GM21717 (cell line): Measurements from ENCODE around the gene UGT2B17.

Source experiments
- ATAC-seq: cut with Tn5 transposase; IDR thresholded peaks from one replicate; pipeline ENCODE4 v1.9.1; 2021; ENCODE audit warnings: mild to moderate bottlenecking, moderate library complexity; ENCODE audit not compliant: unreplicated experiment

UGT2B17 gene

DNA sequence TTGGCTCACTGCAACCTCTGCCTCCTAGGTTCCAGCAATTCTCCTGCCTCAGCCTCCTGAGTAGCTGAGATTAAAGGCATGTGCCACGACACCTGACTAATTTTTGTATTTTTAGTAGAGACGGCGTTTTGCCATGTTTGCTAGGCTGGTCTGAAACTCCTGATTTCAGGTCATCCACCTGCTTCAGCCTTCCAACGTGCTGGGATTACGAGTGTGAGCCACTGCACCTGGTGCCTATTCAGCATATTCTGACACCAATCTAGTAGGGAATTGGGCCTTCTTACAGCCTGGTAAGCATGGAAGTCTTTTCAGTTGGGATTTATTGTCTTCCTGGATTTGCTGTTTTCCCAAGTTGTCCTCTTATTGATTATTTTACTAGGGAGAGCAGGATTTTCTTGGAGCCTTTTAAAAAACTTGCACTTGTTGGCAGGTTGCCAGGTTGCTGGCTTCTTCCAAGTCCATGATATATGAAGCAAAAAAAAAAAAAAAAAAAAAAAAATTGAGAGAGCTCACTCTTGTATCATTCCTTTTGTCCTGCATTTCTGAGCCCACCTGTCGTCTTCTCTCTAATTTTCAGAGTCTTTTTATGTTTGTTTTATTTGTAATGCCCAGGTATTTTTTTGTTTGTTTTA lies 85.2 kb downstream of the UGT2B17 start:
- no peak for ATAC-seq

DNA sequence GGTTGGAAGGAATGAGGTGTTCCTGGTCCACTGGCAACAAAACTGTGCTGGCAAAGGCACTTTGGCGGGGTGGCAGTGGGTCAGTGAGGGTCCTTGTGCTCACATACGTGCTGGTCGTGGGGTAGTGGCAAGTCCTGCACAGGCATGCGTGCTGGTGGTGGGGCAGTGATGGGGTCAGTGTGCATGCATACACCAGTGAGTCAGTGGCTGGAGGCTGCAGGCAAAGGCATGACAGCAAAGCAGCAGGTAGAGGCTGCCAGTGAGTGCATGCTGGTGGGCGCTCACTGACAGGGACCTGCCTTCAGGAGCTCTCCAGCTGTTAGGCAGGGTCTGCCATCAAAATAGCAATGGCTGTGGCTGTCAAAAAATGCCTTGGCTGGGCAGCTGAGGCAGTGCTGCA lies 86.8 kb downstream of the UGT2B17 start:
- ATAC-seq: no peak
